Loucy (cell line): ENCODE results near the gene RFC5.

Experiments
- H2AFZ ChIP-seq: fragments of 200-600 bp; sonication (generic); 2 replicates; pipeline ENCODE4 v1.6.0; 2016; ENCODE audit warnings: antibody characterized with exemption, mild to moderate bottlenecking, low read length, moderate library complexity
- H3F3A ChIP-seq: fragments of 200-600 bp; 2 replicates; pipeline ENCODE4 v1.6.0; 2016; ENCODE audit warnings: antibody characterized with exemption, low read depth, mild to moderate bottlenecking
- H3K27me3 ChIP-seq: fragments of 200-600 bp; sonication (generic); 2 replicates; pipeline ENCODE4 v1.6.1; 2014; ENCODE audit warnings: low read length, mild to moderate bottlenecking; ENCODE audit not compliant: insufficient read depth, poor library complexity, severe bottlenecking
- H3K36me3 ChIP-seq: fragments of 200-600 bp; sonication (generic); 2 replicates; pipeline ENCODE4 v1.6.1; 2016; ENCODE audit warnings: low read length; ENCODE audit not compliant: insufficient read depth
- H3K4me1 ChIP-seq: fragments of 200-600 bp; sonication (generic); 2 replicates; pipeline ENCODE4 v1.5.1; 2014; ENCODE audit warnings: low read length, mild to moderate bottlenecking; ENCODE audit not compliant: insufficient read depth, poor library complexity, severe bottlenecking
- H3K4me2 ChIP-seq: fragments of 200-600 bp; sonication (generic); 2 replicates; pipeline ENCODE4 v1.6.0; 2014; ENCODE audit warnings: antibody characterized with exemption, low read length, low read depth, mild to moderate bottlenecking; ENCODE audit not compliant: poor library complexity, severe bottlenecking
- H3K4me3 ChIP-seq: fragments of 200-600 bp; sonication (generic); 2 replicates; pipeline ENCODE4 v1.5.1; 2014; ENCODE audit warnings: low read length, mild to moderate bottlenecking, mixed read lengths; ENCODE audit not compliant: poor library complexity, severe bottlenecking
- H3K79me2 ChIP-seq: fragments of 200-600 bp; sonication (generic); 2 replicates; pipeline ENCODE4 v1.6.1; 2014; ENCODE audit warnings: low read length; ENCODE audit not compliant: insufficient read depth
- H3K9ac ChIP-seq: fragments of 200-600 bp; sonication (generic); 2 replicates; pipeline ENCODE4 v1.6.0; 2014; ENCODE audit warnings: mild to moderate bottlenecking, low read depth, low read length, moderate library complexity; ENCODE audit not compliant: poor library complexity, severe bottlenecking
- H3K9me2 ChIP-seq: fragments of 200-600 bp; sonication (generic); replicated peaks from 2 replicates; pipeline ENCODE4 v1.6.1; 2016; ENCODE audit warnings: low read depth, low read length, mixed read lengths
- H3K9me3 ChIP-seq: fragments of 200-600 bp; sonication (generic); 2 replicates; pipeline ENCODE4 v1.6.1; 2014; ENCODE audit warnings: mild to moderate bottlenecking, antibody characterized with exemption, low read length, low read depth; ENCODE audit not compliant: insufficient read depth
- H4K20me1 ChIP-seq: fragments of 200-600 bp; sonication (generic); 2 replicates; pipeline ENCODE4 v1.6.0; 2014; ENCODE audit warnings: antibody characterized with exemption, low read length, mild to moderate bottlenecking; ENCODE audit not compliant: insufficient read depth, poor library complexity, severe bottlenecking
- CTCF ChIP-seq: fragments of 200-600 bp; sonication (generic); conservative IDR thresholded peaks from 2 replicates; pipeline ENCODE4 v1.5.1; 2014; ENCODE audit warnings: mild to moderate bottlenecking, antibody characterized with exemption, low read length
- EZH2phosphoT487 ChIP-seq: fragments of 200-600 bp; IDR thresholded peaks from 2 replicates; pipeline ENCODE4 v1.6.1; 2018; ENCODE audit warnings: antibody characterized with exemption, mild to moderate bottlenecking, moderate library complexity, borderline replicate concordance

RFC5 gene

GRCh38 chr12:117981267-117981666, 35.2 kb upstream of the RFC5 start:
- TF ChIP-seq EZH2phosphoT487 (no peak), CTCF (no peak)
- Histone ChIP-seq H3K9me3 (no peaks in the 10 kb centered on the region), H3K27me3 (no peaks in the 10 kb centered on the region), H3K4me1 (no peaks in the 10 kb centered on the region), H3K4me3 (no peak overlapping the region), H3K9ac (no peak overlapping the region), H3K4me2 (no peak overlapping the region), H3K79me2 (no peaks in the 10 kb centered on the region), H3K9me2 (no peaks in the 10 kb centered on the region), H3F3A (no peaks in the 10 kb centered on the region), H2AFZ (no peak overlapping the region), H3K36me3 (no peaks in the 10 kb centered on the region), H4K20me1 (no peaks in the 10 kb centered on the region)

- no peak overlapping the region for H2AFZ ChIP-seq
- H3K4me1 ChIP-seq, result no peaks in the 10 kb centered on the region
- no peak overlapping the region for H3K4me2 ChIP-seq
- H3K4me3 ChIP-seq, result no peak overlapping the region
- H3K27me3 ChIP-seq, result no peaks in the 10 kb centered on the region
- no peak for TF ChIP-seq EZH2phosphoT487
- no peak for TF ChIP-seq CTCF
- no peaks in the 10 kb centered on the region for H3K9me2 ChIP-seq
- no peak overlapping the region for H3K9ac ChIP-seq
- H3F3A ChIP-seq, result no peaks in the 10 kb centered on the region
- no peaks in the 10 kb centered on the region for H3K79me2 ChIP-seq
- no peaks in the 10 kb centered on the region for H4K20me1 ChIP-seq
- no peaks in the 10 kb centered on the region for H3K36me3 ChIP-seq
- H3K9me3 ChIP-seq, result no peaks in the 10 kb centered on the region
Observed at GRCh38 chr12:117985182-117985581, 31.3 kb upstream of the RFC5 start.

GRCh38 chr12:117986705-117987469, 29.6 kb upstream of the RFC5 start:
- no peaks in the 10 kb centered on the region for H3K9me3 ChIP-seq
- H3K4me2 ChIP-seq, result no peak overlapping the region
- TF ChIP-seq EZH2phosphoT487, result no peak
- no peaks in the 10 kb centered on the region for H3K36me3 ChIP-seq
- H4K20me1 ChIP-seq, result no peaks in the 10 kb centered on the region
- no peaks in the 10 kb centered on the region for H3F3A ChIP-seq
- H3K79me2 ChIP-seq, result no peaks in the 10 kb centered on the region
- no peaks in the 10 kb centered on the region for H3K9me2 ChIP-seq
- H3K4me1 ChIP-seq, result no peaks in the 10 kb centered on the region
- no peak overlapping the region for H3K4me3 ChIP-seq
- no peak overlapping the region for H3K9ac ChIP-seq
- no peaks in the 10 kb centered on the region for H3K27me3 ChIP-seq
- H2AFZ ChIP-seq, result no peak overlapping the region
